Bone marrow (tissue), 2 donors: ENCODE results near the gene SSR2.
"Not testable (repeated sequence)": the region's sequence is repeated elsewhere in the genome, so short reads cannot be mapped to it uniquely, and the experiment has no call there.

Source experiments
- DNase-seq, 2 donors: peaks; one replicate each; lab custom pipeline; 2025; lab: John Stamatoyannopoulos, UW

SSR2 gene

DNA sequence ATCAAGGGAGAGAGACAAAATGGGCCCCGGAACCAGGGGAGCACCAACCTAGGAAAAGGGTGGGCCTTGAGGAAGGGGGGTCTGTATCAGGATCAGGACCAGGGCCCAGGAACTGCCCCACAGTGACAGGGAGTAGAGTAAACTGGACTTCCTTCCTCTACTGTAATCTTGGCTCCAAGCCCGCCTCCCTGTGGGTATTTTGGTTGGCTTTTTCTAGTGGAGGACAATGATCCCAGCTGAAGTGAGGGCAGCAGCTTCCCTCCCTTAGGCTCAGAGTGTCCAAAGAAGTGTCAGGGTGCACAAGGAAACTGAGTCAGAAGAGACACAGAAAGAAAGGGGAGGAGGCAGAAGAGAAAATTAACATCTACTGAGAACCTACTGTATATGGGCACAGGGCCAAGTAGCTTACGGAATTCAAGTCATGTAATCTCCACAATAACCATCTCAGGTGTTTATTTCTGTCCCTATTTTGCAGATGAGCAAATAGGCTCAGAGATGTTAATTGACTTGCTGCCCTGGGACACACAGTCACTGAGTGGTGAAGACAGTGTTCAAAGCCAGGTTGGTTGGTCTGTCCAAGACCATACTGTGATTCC, 28.0 kb upstream of the SSR2 start:
- no peak for DNase-seq

DNA sequence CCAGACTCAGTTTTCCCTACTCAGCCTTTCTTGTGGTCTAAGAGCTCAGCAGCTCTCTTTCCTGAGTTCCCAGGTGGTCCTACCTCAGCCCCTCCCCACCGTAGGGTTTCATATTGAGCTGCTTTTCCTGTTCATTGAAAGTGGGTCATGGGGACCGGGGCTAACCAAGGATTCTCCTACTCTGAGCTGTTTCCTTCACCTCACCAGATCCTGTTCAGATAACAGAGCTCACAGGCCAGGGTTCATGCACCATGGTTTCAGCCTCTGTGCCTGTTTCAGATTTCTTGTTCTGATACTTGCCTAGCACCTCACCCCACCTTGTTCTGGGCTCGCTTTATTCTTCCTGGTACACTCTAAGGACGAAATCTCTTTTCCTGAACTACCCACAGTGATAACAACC, 24.3 kb upstream of the SSR2 start:
- DNase-seq = no peak

DNA sequence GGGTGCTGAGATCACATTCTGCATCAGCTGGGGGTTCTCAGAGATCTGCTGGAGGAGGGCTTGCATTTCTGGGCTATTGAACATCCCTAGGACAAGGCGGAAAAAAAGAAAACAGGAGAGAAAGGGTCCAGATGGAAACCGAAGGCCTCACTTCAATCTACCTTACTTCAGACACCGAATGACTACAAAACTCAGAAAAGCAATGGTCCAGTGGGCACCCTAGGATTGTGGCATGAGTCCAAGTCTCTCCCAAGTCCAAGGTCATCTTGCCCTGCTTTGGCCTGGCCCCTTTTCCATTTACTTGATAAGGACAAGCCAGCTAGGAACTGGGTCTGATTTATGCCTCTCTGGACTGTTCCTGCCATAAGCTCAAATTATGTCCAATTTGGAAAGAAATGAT, 22.1 kb upstream of the SSR2 start:
- DNase-seq = no peak

DNA sequence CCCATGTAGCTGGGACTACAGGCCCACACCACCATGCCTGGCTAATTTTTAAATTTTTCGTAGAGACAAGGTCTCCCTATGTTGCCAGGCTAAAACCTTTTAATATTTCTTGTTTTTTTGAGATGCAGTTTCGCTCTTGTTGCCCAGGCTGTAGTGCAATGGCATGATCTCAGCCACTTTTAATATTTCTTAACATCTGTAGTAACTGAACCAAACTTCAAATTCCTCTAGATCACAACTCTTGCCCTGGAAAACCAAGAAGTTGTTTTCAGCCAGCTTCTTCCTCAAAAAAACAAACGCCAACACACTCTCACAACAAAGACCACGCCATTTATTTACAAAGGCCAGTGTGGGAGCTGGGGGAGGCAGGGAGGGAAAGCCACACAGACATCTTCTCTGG, 14.2 kb upstream of the SSR2 start:
- DNase-seq = not testable (repeated sequence)

DNA sequence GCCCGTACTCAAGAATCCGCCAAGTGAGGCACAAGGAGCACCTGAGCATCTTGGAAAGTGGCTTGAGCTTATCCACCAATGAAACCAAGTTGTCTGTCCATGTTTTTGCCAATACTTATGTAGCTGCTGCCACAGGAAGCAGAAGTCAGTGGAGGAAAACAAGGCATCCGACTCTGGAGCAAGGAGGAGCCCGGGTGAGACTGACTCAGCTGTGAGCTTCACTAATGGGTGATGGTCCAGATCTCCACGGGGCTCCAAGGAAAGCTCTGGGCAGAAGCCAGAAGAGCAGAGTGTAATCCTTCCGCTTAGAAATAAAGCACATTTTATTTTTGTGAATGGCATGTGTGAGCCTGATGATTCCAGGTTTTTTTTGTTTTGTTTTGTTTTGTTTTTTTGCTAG, 12.3 kb upstream of the SSR2 start:
- DNase-seq = no peak

DNA sequence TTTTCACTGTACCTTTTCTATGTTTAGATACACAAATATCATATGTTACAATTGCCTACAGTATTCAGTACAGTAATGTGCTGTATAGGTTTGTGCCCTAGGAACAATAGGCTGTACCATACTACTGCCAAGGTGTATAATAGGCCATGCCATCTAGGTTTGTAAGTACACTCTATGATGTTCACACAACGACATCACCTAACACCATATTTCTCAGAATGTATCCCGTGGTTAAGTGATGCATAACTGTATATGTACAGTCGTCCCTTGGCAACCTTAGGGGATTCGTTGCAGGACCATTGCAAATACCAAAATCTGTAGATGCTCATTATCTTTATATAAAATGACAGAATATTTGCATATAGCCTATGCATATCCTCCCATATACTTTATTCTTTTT, 5.8 kb upstream of the SSR2 start:
- no peak for DNase-seq

DNA sequence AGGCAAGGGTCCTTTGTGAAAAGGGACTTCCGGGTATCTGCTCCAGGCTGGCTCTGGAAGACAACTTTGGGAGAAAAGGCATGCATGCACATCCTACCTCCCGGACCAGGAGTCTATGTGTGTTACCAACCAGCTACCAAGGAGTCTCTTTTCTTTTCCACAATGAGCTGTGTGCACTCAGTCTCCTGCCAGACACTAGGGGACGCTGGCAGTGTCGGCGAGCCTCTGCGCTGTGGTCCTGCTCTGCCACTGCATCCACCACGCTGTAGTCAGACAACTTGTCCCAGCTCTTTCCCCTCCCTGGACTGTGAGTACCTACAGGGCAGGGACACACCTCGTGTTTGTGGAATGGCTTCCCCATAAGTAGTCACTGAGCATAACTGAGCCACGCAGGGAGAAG, 5.1 kb upstream of the SSR2 start:
- no peak for DNase-seq

DNA sequence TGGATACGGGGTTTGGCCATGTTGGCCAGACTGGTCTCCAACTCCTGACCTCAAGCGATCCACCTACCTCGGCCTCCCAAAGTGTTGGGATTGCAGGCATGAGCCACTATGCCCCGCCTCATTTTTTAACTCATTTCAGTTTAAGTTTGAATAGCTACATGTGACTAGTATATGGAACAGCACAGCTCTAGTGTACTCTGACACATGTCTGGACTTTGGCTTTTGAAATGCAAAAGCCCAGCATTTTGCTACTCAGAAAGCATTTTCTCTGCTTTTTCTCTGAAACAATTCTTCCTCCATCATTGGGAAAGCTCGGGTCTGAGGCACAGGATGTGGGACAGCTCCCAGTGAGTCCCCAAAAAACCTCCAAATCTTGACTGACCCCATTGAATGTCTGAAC, 4.0 kb upstream of the SSR2 start:
- DNase-seq = no peak

DNA sequence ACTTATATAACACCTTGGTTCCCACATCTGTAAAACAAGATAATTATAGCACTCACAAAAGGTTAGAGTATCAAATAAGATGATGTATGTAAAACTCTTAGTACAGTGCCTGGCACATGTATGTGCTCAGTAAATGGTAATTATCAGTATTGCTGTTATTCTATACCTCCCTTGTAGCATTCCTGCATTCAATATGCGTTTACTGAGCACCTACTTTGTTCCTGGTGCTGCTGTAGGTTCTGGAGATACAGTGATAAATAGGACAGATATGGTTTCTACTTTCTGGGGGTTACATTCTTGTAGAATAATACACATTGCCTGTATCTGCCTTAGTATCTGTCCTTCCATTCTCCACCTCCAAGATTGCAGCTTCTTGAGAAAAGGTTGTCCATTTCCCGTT, 1.2 kb upstream of the SSR2 start:
- DNase-seq = no peak

DNA sequence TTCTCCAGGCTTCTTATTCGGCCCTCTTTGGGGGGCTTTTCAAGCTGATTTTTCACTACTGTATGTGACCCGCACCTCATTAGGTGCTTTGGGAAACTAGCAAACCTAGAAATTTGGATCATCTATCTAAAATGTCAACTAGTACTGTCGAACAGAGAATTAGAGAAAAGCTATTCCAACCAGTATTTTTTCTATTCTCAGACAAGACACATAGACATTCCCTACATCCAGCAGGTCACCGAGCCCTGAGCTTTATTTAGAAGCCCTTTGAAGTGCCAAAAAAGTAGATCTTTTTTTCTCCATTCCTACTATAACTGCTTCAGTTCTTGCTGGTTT, 310 bp upstream of the SSR2 start:
- no peak for DNase-seq

DNA sequence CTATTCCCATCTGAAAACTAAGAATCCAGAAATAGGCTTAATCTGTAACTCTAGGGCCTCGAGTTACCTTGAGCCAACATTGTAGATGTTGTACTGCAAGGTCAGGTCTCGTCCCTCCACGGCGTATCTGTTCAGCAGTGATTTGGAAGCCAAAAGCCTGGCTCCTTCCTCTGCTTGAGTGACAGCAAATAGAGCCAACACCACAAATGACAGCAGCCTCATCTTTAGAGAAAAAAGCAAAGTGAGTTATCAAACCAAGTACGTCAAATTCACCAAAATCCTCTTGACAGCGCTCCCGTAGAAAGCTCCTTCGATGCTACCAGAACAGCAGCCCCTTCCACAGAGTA, 832 bp downstream of the SSR2 start:
- no peak for DNase-seq

DNA sequence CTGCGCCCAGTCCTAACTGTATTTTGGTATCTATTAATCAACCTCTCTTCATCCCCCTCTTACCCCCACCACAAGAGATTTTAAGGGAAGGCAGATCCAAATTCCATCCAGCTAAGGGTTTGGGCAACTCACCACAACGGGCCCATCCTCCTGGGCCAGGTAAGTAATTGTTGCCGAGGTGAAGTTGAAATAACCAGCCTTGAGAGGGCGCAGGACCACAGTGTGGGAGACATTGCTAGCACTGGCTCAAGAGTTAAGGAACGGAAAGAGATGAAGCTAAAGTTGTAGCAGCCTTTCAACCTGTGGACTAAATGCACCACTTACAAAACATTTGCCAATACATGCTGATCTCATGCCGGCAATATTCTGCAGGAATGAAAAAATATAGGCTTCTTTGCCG, 5.9 kb downstream of the SSR2 start:
- no peak for DNase-seq

DNA sequence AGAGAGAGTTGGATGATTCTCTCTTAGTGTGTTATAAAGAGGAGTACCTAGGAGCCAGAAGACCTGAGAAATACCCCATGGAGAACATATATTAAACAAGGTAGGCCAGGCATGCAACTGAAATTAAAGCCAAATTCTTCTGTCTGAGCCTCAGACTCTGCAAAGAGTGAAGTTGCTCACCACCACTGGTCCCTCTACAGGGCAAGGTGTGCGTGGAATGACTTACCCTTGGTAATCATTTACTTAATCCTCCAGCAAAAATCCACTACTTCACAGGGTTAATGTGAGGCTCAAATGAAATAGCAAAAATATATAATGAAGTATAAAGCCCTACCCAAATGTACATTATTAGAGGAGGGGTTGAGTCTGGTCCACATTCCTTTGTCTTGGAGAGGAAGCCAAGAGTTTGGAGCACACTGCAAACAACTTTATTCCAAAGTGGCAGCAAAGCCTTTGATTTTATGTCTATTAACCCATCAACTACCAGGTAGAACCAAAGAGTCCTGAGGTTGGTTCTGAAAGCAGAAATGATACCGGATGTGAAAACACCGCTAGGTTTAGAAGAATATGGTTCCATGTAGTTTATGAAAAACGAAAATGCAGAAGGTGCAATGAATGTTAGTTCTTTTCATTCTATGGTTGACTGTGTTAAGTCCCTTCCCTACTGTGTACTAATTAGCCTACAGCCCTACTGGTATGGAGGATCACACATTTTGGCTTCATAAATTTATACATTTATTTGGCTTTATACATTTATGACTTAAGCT, 8.5 kb downstream of the SSR2 start:
- no peak for DNase-seq

DNA sequence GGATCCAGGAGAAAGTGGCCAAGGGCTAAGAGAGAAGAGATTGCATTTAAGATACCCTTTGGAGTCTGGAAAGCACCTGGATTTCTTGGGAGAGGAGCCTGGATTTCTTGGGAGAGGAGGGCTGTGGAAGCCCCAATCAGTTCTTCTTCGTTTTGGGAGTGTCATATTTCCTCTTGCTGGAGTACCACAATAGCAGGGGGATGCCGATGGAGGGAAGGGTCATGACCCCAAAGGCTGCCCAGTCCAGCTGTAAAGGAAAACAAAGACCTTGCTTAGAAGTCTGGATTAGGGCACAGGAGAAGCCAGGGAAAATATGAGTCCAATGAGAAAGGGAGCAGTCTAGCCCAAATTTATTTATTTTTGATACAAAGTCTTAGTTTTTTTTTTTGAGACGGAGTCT, 11.3 kb downstream of the SSR2 start:
- DNase-seq = no peak

DNA sequence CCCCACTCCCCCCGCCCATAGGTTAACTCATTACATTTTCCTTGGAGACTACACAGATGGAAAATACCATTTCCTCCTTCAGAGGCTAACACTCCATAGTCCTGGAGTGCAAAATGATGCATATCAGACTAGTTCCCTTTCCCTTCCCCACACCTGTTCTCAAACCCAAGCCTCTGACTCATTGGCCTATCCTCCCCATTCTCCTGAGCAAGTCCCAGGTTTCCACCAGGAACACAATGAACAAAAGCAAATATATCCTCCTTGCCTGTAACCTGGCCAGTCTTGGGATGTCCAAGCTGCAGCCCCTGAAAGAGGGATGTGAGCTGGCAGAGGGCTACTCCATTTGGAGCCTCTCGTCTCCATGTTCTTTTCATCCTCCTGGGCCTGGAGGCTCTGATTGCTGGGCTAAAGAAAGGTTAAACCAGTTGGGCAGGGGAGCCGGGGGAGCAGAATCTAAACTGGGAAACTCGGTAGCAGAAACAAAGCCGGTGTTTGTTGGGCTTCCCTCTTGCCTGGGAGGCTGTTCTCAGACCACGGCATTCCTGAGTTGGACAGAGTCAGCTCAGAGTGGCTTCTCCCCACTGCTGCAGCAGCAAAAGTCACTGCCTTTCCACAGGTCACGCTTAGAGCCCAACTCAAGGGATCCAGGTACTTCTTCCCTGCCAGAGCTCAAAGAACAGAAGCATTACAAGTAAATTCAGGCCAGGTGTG, 13.9 kb downstream of the SSR2 start:
- DNase-seq = no peak

DNA sequence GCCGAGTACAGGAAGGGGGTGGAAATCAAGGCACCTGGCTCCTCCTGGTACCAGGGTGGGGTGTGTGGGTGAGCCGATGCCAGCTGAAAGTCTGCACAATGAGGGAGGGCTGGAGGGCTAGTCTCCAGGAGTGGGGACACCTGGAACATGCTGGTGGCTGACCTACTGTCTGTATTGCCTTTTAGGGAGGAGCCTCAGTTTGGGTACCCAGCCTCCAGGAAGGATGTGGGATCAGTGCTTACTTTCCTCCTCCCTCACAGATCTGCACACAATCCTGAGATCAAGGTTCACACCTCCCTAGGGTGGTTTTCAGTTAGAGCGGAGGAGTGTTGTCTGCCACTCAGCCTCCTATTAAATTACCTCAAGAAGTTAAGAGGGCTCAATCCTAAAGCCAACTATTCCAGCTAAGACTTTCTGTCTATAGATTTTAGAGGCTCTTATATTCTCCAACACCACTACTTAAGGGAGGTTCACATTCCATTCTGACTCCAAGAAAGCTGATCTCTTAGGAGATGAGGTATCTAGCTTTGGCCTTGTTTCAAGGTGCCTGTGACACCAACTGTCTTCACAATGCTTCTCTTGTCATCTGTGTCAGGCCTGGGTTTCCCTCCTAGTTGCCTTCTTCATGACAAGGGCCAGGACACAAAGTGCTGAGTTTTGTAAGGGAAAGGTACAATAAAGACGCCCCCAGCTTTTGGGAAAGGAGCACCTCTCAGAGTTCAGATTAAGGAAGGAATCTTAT, 15.7 kb downstream of the SSR2 start:
- DNase-seq = no peak

DNA sequence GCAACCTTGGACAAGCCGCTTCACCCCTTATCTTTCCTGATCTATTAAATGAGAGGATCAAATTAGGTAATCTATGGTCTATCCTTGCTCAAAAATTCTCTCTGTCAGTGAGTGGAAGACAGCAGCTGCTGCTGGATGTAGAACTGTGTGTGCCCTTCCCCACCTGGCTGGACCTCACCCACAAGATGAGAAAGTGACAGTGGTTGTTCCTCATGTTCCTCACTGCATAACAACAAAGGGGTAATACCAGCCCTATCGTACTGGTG, 16.9 kb downstream of the SSR2 start:
- DNase-seq = no peak

DNA sequence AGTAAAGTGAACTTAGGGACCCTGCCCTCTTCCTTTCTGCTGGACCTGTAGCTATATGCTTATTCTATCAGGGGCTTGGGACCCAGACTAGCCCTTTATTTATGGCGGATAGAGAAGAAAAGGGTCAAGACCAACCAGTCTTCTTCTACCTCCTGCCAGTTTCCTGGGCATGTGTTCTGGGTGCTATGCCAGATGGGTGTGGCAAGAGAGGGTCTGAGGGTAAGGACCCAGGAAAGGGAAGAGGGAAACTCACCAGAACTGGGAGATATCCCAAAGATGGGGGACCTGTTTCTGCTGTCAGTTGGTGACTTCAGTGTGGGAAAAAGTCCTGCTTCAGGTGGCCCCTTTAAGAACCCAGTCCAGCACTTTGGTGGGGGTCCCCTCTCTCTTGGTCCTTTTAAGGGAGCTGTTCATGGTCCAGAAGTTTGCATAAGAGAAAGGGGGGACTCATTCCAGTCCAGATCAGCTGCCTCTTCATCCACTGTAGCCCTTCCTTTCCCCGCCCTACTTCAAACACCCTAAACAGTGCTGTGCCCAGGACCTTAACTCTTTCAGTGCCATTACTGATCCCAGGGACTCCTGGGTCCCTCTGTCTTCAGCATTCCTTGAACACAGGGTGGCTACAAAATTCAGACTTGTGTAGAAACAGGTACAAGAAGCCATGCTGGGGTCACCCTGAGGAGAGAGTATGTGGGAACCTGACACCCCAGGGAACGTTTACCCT, 18.4 kb downstream of the SSR2 start:
- no peak for DNase-seq

DNA sequence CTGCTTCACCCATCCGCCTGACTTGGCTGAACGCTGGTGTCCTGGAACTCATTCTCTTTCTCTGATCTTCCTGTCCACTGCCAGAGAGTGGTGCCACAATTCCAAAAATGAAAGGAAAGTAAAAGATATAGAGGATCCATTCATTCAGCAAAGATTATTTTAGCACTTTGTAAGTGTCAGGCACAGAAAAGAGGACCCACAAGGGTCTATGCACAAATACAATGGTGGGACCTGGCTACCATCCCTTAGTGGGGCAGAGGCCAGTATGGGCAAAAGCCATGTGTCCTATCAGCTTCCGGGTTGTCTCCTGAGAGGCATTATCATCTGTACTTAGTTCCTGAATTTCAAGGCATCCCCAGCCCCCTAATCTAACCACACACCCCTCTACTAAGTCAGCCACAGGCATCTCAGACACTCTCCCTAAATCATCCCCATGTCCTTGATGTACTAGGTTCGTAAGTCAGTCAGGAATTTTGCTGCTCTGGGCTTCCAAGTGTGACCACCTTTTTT, 19.0 kb downstream of the SSR2 start:
- DNase-seq = no peak

DNA sequence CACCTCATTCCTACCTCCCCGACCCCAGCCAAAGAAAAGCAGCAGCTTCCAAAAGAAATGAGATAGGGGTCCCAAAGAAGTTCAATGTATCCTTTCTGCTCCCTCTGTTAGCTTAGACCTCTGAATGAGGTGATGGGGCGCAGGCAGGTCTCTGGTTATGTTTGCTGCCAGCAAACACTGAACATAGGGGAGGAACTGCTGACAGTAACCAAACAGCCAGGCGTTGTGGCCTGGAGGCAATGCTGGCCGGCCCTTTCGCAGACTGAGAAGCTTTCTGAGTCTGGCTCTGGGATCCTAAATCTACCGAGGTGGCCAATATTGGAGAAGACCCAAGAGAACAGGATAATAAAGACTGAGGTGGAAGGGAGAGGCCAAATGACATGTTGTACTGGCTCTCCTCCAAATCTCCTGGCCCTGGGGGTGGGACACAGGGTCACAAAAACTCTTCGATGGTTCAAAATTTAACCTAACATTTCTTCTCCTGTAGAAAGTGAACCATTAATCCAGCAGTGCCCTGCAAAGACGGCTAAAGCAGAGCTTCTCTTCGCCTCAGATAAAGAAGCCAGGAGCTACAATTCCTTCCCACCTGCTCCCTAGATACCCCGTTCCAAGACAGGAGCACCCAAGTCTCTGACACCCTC, 19.6 kb downstream of the SSR2 start:
- no peak for DNase-seq

DNA sequence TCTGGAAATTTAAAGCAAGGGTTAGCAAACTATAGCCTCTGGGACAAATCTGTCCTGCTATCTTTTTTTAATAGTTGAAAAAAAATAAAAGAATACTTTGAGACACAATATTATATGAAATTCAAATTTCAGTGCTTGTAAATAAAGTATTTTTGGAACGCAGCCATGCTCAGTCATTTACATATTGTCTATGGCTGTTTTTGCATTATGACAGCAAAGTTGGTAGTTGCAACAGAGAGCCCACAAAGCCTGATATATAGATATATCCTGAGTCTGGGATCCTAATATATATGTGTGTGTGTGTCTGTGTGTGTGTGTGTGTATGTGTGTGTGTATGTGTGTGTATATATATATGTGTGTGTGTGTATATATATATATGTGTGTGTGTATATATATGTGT, 20.8 kb downstream of the SSR2 start:
- DNase-seq = no peak

DNA sequence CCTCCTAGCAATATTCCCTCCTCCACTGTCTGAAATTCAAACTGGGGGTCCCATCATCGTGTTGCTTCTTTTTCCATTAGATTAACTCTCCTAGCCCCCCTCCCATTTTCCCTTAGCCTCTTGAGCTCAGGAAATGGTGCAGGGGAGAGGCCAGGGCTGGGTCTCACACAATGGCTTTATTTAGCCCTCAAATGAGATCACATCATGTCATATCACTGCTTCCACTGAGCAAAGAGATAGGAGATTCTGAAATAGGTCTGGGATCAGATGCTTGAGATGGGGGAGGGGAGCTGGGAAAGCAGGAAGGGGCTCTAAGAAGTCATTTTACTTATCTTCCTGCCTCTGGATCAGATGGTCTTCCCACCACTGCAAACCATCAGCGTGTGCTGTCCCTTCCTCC, 24.6 kb downstream of the SSR2 start:
- no peak for DNase-seq
